NK-92 (cell line): ENCODE data around the gene GMDS.

Experiments
- DNase-seq: peaks from one replicate; lab custom pipeline; 2025; ENCODE audit not compliant: unreplicated experiment; lab: John Stamatoyannopoulos, UW

Gene GMDS

DNA sequence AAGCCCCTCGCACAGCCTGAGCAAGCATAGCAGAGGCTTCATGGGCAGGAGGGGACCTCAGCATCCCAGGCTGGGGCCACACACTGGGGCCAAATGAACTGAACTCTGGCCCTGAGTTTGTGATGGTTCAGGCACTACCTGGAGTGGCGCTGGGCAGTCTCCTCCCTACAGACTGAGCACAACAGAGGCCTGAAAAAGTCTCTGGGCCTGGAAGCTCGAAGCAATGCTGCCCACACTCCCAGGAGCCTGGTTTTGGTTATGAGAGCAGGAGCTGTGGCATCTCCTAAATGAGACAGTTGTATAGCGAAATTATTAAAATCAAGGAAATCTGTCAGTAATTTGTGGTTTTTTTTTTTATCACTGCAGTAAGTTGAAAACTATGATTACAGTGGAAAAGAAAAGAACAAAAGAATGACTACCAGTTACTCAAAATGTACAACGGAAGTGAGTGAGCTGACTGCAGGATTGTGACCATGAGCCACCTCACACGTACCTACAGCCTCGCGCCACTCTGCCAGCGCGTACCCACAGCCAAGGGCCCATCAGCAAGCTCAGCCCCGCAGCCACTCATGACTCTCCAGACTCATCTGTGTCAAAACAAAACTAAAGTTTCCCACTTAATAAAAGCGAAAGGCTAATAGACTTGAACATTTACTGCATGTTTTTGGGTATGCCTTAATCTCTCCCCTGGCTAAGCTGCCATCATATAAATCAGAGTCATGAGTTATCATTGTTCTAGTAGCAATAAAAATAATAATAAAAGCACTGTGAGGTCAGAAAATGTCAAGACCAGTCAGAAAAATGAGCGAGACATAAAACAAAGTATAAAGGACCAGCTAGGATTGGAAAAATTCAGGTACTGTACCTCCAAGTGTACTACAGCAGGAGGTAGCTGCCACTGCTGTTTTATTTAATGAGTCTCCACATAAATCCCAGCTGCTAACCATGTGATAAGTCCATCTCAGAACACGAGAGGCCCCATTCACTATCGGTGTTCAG, 458.7 kb downstream of the GMDS start:
- DNase-seq, result no peak

GRCh38 chr6:1784422-1784884, 461.0 kb downstream of the GMDS start:
- no peak for DNase-seq

- no peak for DNase-seq
These were observed 463.6 kb downstream of the GMDS start for GRCh38 chr6:1781817-1782184.

DNA sequence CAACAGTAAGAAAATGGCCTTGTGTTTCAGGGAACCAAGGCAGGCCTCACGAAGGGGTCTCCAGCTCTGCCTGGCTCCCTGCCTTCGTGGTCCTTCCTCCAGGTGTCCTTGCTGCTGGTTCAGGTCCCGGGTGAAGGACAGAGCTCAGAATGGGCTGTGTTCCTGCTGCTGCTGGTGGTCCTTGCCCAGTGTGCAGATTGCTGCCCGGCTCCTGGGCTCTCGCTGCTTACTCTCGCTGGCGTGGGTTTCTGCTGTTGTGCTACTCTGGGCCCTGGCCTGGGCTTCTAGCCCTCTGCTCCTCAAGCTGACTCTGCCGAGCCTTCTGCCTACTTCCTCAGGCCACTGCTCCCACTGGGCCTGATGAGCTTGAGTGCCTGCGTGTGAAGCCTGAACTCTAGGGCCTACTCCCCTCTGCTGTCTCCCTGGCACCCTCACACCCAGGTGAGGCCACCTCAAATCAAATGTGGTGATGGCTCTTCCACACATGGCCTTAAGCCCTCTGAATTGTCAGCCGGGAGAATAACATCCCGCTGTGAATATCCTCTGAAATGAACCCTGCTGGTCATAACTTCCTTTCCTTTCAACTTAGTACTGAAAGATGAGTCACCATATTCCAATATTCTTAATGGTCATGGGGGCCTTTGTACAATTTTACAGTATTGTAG, 464.1 kb downstream of the GMDS start:
- no peak for DNase-seq

- no peak for DNase-seq
These were observed 465.0 kb downstream of the GMDS start for GRCh38 chr6:1780251-1780867.

GRCh38 chr6:1778686-1779235, 466.6 kb downstream of the GMDS start:
- DNase-seq, result no peak

DNA sequence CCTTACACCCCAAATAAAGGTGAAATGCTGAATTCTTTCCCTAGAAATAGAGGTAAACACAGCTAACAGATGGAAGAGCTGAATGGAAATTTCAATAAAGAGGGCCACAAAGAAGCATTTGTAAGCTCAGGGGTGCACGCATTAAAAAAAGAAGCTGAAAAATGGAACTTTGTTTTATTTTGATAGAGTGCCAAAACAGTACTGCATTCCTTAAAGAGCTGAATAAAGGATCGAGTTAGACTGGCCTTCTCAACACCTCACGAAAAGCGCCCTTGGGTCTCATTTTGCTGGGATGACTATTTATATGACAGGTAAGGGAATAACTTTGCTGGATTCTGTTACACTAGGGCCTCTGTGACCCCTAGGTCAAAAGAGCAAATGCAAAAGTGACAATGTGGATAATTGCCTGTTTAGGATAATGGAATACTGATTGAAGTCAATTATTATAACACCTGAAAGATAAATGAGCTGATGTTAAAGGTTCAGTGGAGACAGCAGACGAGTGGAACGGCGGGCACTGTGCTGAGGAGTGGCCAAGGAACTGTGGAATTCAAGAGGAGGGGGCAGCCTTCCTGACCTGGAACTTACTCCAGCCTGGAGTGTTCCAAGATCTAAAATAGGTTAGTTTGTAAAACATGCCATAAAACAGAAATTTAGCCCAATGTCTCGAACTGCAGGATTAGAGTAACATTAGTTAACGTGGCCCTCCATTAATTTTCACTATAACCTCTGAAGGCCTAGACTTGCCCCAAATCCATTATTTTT, 467.3 kb downstream of the GMDS start:
- DNase-seq, result no peak

DNA sequence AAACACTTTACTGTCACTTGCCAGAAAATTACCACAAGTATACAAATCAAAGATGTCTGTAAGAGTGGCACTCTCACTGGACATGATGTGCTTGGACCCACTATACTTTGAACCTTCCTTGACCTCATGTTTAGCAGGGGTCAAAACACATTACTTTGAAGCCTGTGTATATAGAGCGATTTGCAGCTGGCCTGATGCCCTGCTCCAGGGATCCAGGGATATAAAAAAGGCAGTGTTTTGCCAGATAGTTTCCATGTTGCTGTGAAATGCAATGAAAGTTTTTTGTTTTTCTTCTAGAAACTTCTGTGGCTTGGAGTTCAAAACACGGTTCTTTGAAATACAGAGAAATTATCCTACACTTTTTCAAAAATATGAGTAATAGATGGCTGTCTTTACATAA, 470.0 kb downstream of the GMDS start:
- no peak for DNase-seq

- DNase-seq, result no peak
These were observed 471.0 kb downstream of the GMDS start for GRCh38 chr6:1774226-1774915.

- no peak for DNase-seq
These were observed 471.7 kb downstream of the GMDS start for GRCh38 chr6:1773700-1774099.

- DNase-seq, result no peak
These were observed 474.3 kb downstream of the GMDS start for GRCh38 chr6:1770968-1771723.

DNA sequence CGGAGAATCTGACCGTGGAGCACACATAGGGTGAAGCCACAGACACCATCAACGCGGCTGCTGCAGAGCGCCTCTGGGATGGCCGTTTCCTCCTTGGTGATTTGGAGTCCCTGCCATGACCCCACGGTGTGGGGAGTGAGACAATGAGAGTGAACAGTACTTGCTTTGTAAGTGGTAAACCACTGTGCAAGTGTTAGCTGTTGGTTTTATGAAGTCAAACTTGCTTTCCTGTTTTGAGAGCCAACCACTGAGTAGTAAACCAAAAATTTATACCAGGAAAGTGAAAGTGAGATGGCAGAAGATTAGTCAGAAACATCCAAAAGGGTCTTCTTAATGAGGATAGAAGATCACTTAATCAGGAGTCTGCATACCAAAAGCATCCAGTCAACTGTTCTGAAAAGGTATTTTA, 475.0 kb downstream of the GMDS start:
- DNase-seq, result no peak

- no peak for DNase-seq
These were observed 477.7 kb downstream of the GMDS start for GRCh38 chr6:1767481-1768246.

DNA sequence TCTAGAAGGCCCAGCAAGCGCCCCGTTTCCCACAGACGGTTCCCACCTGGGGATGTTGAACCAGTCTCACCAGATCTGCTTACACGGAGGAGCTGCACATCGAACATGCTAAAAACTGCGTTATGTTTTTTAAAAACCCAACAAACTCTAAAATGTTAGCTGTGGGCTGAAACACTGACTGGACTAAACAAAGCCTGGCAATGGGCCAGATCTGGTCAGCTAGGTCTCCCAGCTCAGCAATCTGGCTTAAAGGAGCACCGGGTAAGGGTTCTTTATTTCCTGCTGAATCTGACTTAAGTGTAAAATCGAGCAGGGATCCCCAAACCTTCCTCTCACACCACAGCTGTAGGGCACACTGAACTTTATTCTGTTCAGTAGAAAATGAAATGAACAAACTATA, 478.8 kb downstream of the GMDS start:
- no peak for DNase-seq

GRCh38 chr6:1765160-1765903, 480.1 kb downstream of the GMDS start:
- no peak for DNase-seq

GRCh38 chr6:1764397-1764987, 480.9 kb downstream of the GMDS start:
- no peak for DNase-seq

DNA sequence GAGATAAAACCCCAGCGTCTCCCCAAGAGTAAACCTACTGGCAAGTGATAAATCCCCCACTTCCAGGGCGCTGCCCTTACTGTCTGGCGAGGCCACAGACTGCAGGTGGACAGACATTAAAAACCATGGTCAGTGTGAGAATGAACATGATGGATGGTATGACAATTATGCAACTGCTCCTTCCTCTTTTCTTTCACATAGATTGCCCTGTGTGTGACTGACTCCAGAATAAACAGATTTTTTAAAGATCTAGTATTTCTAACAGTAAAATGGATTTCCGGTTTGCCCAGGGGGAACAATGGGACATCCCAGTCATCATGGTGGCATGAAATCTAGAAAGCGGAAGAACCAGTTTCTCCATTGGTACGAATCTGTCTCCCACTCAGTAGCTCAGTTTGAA, 482.0 kb downstream of the GMDS start:
- no peak for DNase-seq

DNA sequence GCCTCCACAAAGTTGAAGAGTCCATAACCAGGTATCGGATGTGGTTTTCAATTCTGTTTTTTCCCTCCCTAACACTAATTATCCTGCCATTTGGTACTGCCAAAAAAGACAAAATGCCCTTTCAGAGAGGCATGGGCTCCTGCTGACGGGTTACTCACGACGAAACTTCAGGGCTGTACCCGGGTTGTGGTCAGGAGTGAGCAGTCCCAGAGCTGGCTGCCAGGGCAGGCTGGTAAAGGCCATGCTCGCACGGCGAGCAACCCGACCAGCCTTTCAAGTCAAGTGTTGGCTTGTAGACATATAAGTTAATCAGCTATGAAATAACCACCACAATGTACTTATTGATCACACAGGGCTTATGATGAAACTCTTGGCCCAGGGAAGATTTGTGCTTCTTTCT, 483.2 kb downstream of the GMDS start:
- no peak for DNase-seq
